ENCODE results near the gene TM9SF4. TPM values are rescaled to one million over a fixed set of nuclear protein-coding genes. Genes with fewer than 3 reads are reported as not detected.

Gene TM9SF4
- total and polyA plus RNA-seq, 2 of the 8 experiments (the other 6 are each of a cell fraction or from before 2014, with no cell fraction given), result 38.4 to 68.7 TPM

DNA sequence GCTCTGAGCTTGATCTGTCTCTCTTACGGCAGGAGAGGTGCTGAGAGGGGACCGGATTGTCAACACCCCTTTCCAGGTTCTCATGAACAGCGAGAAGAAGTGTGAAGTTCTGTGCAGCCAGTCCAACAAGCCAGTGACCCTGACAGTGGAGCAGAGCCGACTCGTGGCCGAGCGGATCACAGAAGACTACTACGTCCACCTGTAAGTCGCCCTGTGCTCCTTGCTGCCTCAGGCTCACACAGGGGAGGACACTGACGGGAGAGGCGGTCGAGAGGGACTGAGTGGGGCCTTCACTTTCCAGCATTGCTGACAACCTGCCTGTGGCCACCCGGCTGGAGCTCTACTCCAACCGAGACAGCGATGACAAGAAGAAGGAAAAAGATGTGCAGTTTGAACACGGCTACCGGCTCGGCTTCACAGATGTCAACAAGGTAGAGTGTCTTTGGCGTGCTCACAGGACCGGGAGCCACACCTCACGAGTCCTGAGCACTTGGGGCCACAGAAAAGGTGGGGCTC is 32.0 kb downstream of the TM9SF4 start (continued):
- TF ChIP-seq POLR2A (IDR thresholded peaks at IDR 0.05; ENCODE audit: control extremely low read depth in 1 of 2, low read depth in 2 of 2, low read length in 2 of 2) (no peak), PHF8 (conservative IDR thresholded peaks at IDR 0.05; ENCODE audit: low read depth, low read length) (no peak)

Data from H1 (cell line).